Endothelial cell of umbilical vein (primary cell): ENCODE measurements around the gene DTD1. TPM values are rescaled to one million over a fixed set of nuclear protein-coding genes. Genes with fewer than 3 reads are reported as not detected.

Experiments used
- BruUV-seq: library from RNA; stranded (reverse); fragments of 400-500 nt; replicated peaks from 2 replicates; lab custom pipeline; 2021; lab: Mats Ljungman, UMichigan
- CTCF ChIA-PET: fragments of 300-600, 350-600 bp; sonication (Branson Sonifier 250); formaldehyde crosslinking; loops from one replicate; lab custom pipeline; 2021; ENCODE audit warnings: antibody characterized with exemption, inconsistent platforms; lab: Charles Lee
- POLR2A ChIA-PET: fragments of 300-600, 350-600 bp; sonication (Branson Sonifier 250); formaldehyde crosslinking; loops from one replicate; lab custom pipeline; 2021; ENCODE audit warnings: antibody characterized with exemption, inconsistent platforms; lab: Charles Lee
- DNase-seq: peaks from one replicate; pipeline ENCODE4 v3.0.0-alpha.2; 2011; ENCODE audit warnings: low read depth, low spot score
- FAIRE-seq: peaks from 2 replicates; lab custom pipeline; 2011; peaks lifted over from hg19 to GRCh38; lab: Jason Lieb, UNC
- H2AFZ ChIP-seq: 2 replicates; pipeline ENCODE4 v1.6.0; 2012; ENCODE audit warnings: low read depth, low read length, control low read depth, inconsistent platforms
- H3K27ac ChIP-seq: 2 replicates; pipeline ENCODE4 v1.5.1; 2011; ENCODE audit warnings: low read depth, mild to moderate bottlenecking, control low read depth, low read length, moderate library complexity; ENCODE audit not compliant: insufficient read depth
- H3K27me3 ChIP-seq, 2 experiments: 2 replicates each; pipeline versions ENCODE4 v1.6.0 to v1.6.1; 2011; ENCODE audit warnings: low read length in 2 of 2, mixed read lengths in 1 of 2; ENCODE audit not compliant: control insufficient read depth in 2 of 2, insufficient read depth in 2 of 2
- H3K36me3 ChIP-seq, 2 experiments: 2 replicates in 1 of 2; 3 replicates in 1 of 2; pipeline ENCODE4 v1.5.1; 2011; ENCODE audit warnings: low read length in 2 of 2, mild to moderate bottlenecking in 1 of 2, moderate library complexity in 1 of 2; ENCODE audit not compliant: control insufficient read depth in 2 of 2, insufficient read depth in 2 of 2; ENCODE audit errors: extremely low read depth in 1 of 2
- H3K4me1 ChIP-seq: 3 replicates; pipeline ENCODE4 v1.5.1; 2011; ENCODE audit warnings: mild to moderate bottlenecking, low read length; ENCODE audit not compliant: control insufficient read depth, insufficient read depth; ENCODE audit errors: extremely low read depth
- H3K4me2 ChIP-seq: 2 replicates; pipeline ENCODE4 v1.6.1; 2011; ENCODE audit warnings: low read length, control low read depth, mixed read lengths; ENCODE audit not compliant: insufficient read depth
- H3K4me3 ChIP-seq, 3 experiments: fragments of 200-600 bp in 1 of 3; sonication (generic), shearing (Covaris generic) in 1 of 3; replicated peaks in 1 of 3; 2 replicates each; pipeline ENCODE4 v1.5.1; 2011 to 2016; ENCODE audit warnings: control low read depth in 3 of 3, low read length in 3 of 3, mild to moderate bottlenecking in 2 of 3, inconsistent platforms in 1 of 3, low read depth in 1 of 3, moderate library complexity in 1 of 3; ENCODE audit not compliant: insufficient read depth in 1 of 3
- H3K79me2 ChIP-seq: 2 replicates; pipeline ENCODE4 v1.6.0; 2012; ENCODE audit warnings: low read length, inconsistent platforms; ENCODE audit not compliant: control insufficient read depth, insufficient read depth
- H3K9ac ChIP-seq: replicated peaks from 2 replicates; pipeline ENCODE3; 2011; ENCODE audit warnings: low read length, control low read depth; ENCODE audit not compliant: insufficient read depth; ENCODE audit errors: extremely low read depth
- H3K9me1 ChIP-seq: replicated peaks from 3 replicates; pipeline ENCODE4 v1.6.0; 2011; ENCODE audit warnings: mild to moderate bottlenecking, low read length; ENCODE audit not compliant: control insufficient read depth, insufficient read depth; ENCODE audit errors: extremely low read depth
- H3K9me3 ChIP-seq: replicated peaks from 2 replicates; pipeline ENCODE4 v1.5.1; 2012; ENCODE audit warnings: low read length, inconsistent platforms; ENCODE audit not compliant: control insufficient read depth, insufficient read depth
- H4K20me1 ChIP-seq: replicated peaks from 2 replicates; pipeline ENCODE3; 2011; ENCODE audit warnings: mild to moderate bottlenecking, low read length; ENCODE audit not compliant: control insufficient read depth, insufficient read depth; ENCODE audit errors: extremely low read depth
- FOS ChIP-seq: IDR thresholded peaks from 2 replicates; pipeline ENCODE4 v1.6.1; 2011; ENCODE audit warnings: mild to moderate bottlenecking, low read length, moderate library complexity, borderline replicate concordance; ENCODE audit not compliant: insufficient read depth
- GATA2 ChIP-seq: IDR thresholded peaks from 2 replicates; pipeline ENCODE4 v1.7.0; 2011; ENCODE audit warnings: low read depth, mild to moderate bottlenecking, moderate library complexity, mixed read lengths, low read length; ENCODE audit not compliant: insufficient read length, insufficient read depth
- MYC ChIP-seq: IDR thresholded peaks from one replicate; pipeline ENCODE4 v1.6.1; 2011; ENCODE audit warnings: mild to moderate bottlenecking, low read depth, low read length
- POLR2A ChIP-seq: IDR thresholded peaks from 2 replicates; pipeline ENCODE4 v1.6.1; 2012; ENCODE audit warnings: low read depth, mild to moderate bottlenecking, control low read depth, low read length
- POLR2AphosphoS5 ChIP-seq: IDR thresholded peaks from 2 replicates; pipeline ENCODE4 v1.6.1; 2012; ENCODE audit warnings: low read depth, mild to moderate bottlenecking, control low read depth, low read length, moderate library complexity; ENCODE audit not compliant: insufficient read depth
- dilution Hi-C: fragments of 300-500 bp; cut with MboI; formaldehyde crosslinking; loops from one replicate; pipeline ENCODE4 v1.15.0; 2019; ENCODE audit warnings: low sequenced_read_pairs; ENCODE audit not compliant: extremely low pct_ligation_motif_present
- intact Hi-C: fragments of 100-400 bp; cut with micrococcal nuclease; formaldehyde crosslinking; loops from one replicate; pipeline ENCODE4 v1.10.0; 2022
- polyA plus RNA-seq, 4 experiments: library from polyadenylated mRNA; depleted of rRNA in 3 of 4; stranded (reverse) in 3 of 4; unstranded in 1 of 4; fragments of >200 nt; gene quantifications; 2 replicates each; pipeline versions ENCODE4 v1.2.1 to v1.2.3, GENCODE V29; 2011 to 2012; ENCODE audit warnings: missing spikeins in 1 of 4
- total RNA-seq: library from RNA; stranded (reverse); gene quantifications from 2 replicates; pipeline ENCODE4 v1.2.3, GENCODE V29; 2021

The DTD1 gene
- total and polyA plus RNA-seq, 2 donors (not counting 3 experiments of a cell fraction or from before 2014, with no cell fraction given), result 48.2 to 50.8 TPM

- no peaks in the 10 kb centered on the region for H4K20me1 ChIP-seq
- dilution Hi-C loops, result no loop called here
- DNase-seq (no peak), FAIRE-seq (no peak)
- H3K4me2 ChIP-seq, result no peak overlapping the region
- H3K9ac ChIP-seq, result no peak overlapping the region
- no TSS peak for BruUV-seq
- H3K27ac ChIP-seq, result no peak overlapping the region
- peaks cover 3% of the 10 kb centered on the region for H3K4me1 ChIP-seq
- H3K27me3 ChIP-seq, result peaks cover 0 to 2% of the 10 kb centered on the region in 2 experiments
- TF ChIP-seq POLR2AphosphoS5 (no peak), FOS (no peak), POLR2A (no peak), MYC (no peak)
- H3K79me2 ChIP-seq, result no peaks in the 10 kb centered on the region
- H3K9me3 ChIP-seq, result no peaks in the 10 kb centered on the region
- no peaks in the 10 kb centered on the region for H3K9me1 ChIP-seq
- no peak overlapping the region for H2AFZ ChIP-seq
- H3K36me3 ChIP-seq, result no peaks in the 10 kb centered on the region
- intact Hi-C loops, result no loop called here
- ChIA-PET CTCF (no interaction called here), POLR2A (no interaction called here)
- H3K4me3 ChIP-seq, result no peak overlapping the region
These were observed 9.9 kb upstream of the DTD1 start for GRCh38 chr20:18577942-18578341.

- Histone ChIP-seq H4K20me1 (no peaks in the 10 kb centered on the region), H3K9me3 (no peaks in the 10 kb centered on the region), H3K9me1 (no peaks in the 10 kb centered on the region), H3K79me2 (no peaks in the 10 kb centered on the region), H3K36me3 (no peaks in the 10 kb centered on the region), H3K27ac (no peak overlapping the region), H3K4me3 (no peak overlapping the region), H3K4me1 (peaks cover 3% of the 10 kb centered on the region), H3K27me3 (peaks cover 0 to 2% of the 10 kb centered on the region in 2 experiments), H3K4me2 (peak overlapping the region; percentile 13), H2AFZ (peak overlapping the region; percentile 43), H3K9ac (no peak overlapping the region)
- POLR2A ChIA-PET, result interaction anchor here (0.6 kb wide), 2 partner anchors 28 to 125 kb away, joined by 5 to 14 read pairs; no protein-coding TSS in a partner anchor
- peak; percentile 45 for DNase-seq
- dilution Hi-C loops (no loop called here), intact Hi-C loops (no loop called here)
- no peak for FAIRE-seq
- no TSS peak for BruUV-seq
- CTCF ChIA-PET, result no interaction called here
- TF ChIP-seq GATA2 (peak; percentile 43), POLR2AphosphoS5 (no peak)
These were observed 9.3 kb upstream of the DTD1 start for GRCh38 chr20:18578581-18578980.
